ENCODE measurements around the gene NCKAP5.
A peak's percentile ranks its signal among the peaks of the same experiment; 100 is the strongest.

NCKAP5 gene

GRCh38 chr2:133204421-133204820 lies 363.8 kb downstream of the NCKAP5 start:
- DNase-seq (ENCODE audit: low spot score), result no peak

GRCh38 chr2:133200684-133201421 lies 367.4 kb downstream of the NCKAP5 start:
- DNase-seq (ENCODE audit: low spot score), result peak; percentile 86

- DNase-seq (ENCODE audit: low spot score), result no peak
These were observed 369.6 kb downstream of the NCKAP5 start for GRCh38 chr2:133198678-133199077.

GRCh38 chr2:133197156-133197555 lies 371.1 kb downstream of the NCKAP5 start:
- no peak for DNase-seq (ENCODE audit: low spot score)

- no peak for DNase-seq (ENCODE audit: low spot score)
These were observed 373.4 kb downstream of the NCKAP5 start for GRCh38 chr2:133194777-133195335.

GRCh38 chr2:133194362-133194655 lies 374.0 kb downstream of the NCKAP5 start:
- no peak for DNase-seq (ENCODE audit: low spot score)

- DNase-seq (ENCODE audit: low spot score), result peak; percentile 7
These were observed 374.5 kb downstream of the NCKAP5 start for GRCh38 chr2:133193544-133194361.

- DNase-seq (ENCODE audit: low spot score), result no peak
These were observed 376.2 kb downstream of the NCKAP5 start for GRCh38 chr2:133192028-133192427.

- no peak for DNase-seq (ENCODE audit: low spot score)
These were observed 391.1 kb downstream of the NCKAP5 start for GRCh38 chr2:133177196-133177595.

GRCh38 chr2:133175926-133176325 lies 392.3 kb downstream of the NCKAP5 start:
- no peak for DNase-seq (ENCODE audit: low spot score)

GRCh38 chr2:133173224-133173623 lies 395.0 kb downstream of the NCKAP5 start:
- no peak for DNase-seq (ENCODE audit: low spot score)

GRCh38 chr2:133171393-133172004 lies 396.8 kb downstream of the NCKAP5 start:
- peak; percentile 44 for DNase-seq (ENCODE audit: low spot score)

GRCh38 chr2:133169274-133169912 lies 398.9 kb downstream of the NCKAP5 start:
- DNase-seq (ENCODE audit: low spot score), result no peak

GRCh38 chr2:133167990-133168389 lies 400.3 kb downstream of the NCKAP5 start:
- DNase-seq (ENCODE audit: low spot score), result no peak

- no peak for DNase-seq (ENCODE audit: low spot score)
These were observed 401.0 kb downstream of the NCKAP5 start for GRCh38 chr2:133167223-133167622.

- no peak for DNase-seq (ENCODE audit: low spot score)
These were observed 402.2 kb downstream of the NCKAP5 start for GRCh38 chr2:133166031-133166430.

- DNase-seq (ENCODE audit: low spot score), result no peak
These were observed 405.2 kb downstream of the NCKAP5 start for GRCh38 chr2:133163111-133163510.

GRCh38 chr2:133158442-133158841 lies 409.8 kb downstream of the NCKAP5 start:
- no peak for DNase-seq (ENCODE audit: low spot score)

GRCh38 chr2:133158024-133158423 lies 410.2 kb downstream of the NCKAP5 start:
- no peak for DNase-seq (ENCODE audit: low spot score)

GRCh38 chr2:133157141-133157540 lies 411.1 kb downstream of the NCKAP5 start:
- no peak for DNase-seq (ENCODE audit: low spot score)

- no peak for DNase-seq (ENCODE audit: low spot score)
These were observed 415.5 kb downstream of the NCKAP5 start for GRCh38 chr2:133152801-133153200.

GRCh38 chr2:133148187-133148586 lies 420.1 kb downstream of the NCKAP5 start:
- DNase-seq (ENCODE audit: low spot score), result no peak
